NCI-H1694 treated with DMSO at 0.1 percent for 48 hours (cell line): ENCODE measurements around the gene TRAPPC11.
"Not testable (repeated sequence)": the region's sequence is repeated elsewhere in the genome, so short reads cannot be mapped to it uniquely, and the experiment has no call there.

Experiments used
- DNase-seq: peaks from one replicate; lab custom pipeline; 2025; lab: John Stamatoyannopoulos, UW

Gene TRAPPC11

GRCh38 chr4:183721207-183722081 is 62.4 kb downstream of the TRAPPC11 start:
- no peak for DNase-seq

- DNase-seq: no peak
These were observed 63.9 kb downstream of the TRAPPC11 start for GRCh38 chr4:183722731-183723560.

GRCh38 chr4:183723561-183724228 is 64.6 kb downstream of the TRAPPC11 start:
- DNase-seq: no peak

- not testable (repeated sequence) for DNase-seq
These were observed 66.5 kb downstream of the TRAPPC11 start for GRCh38 chr4:183725585-183725984.

GRCh38 chr4:183727482-183727881 is 68.4 kb downstream of the TRAPPC11 start:
- no peak for DNase-seq

- no peak for DNase-seq
These were observed 69.4 kb downstream of the TRAPPC11 start for GRCh38 chr4:183728223-183729068.

GRCh38 chr4:183729069-183729406 is 69.9 kb downstream of the TRAPPC11 start:
- DNase-seq: no peak

GRCh38 chr4:183729430-183730328 is 70.6 kb downstream of the TRAPPC11 start:
- no peak for DNase-seq

GRCh38 chr4:183732296-183732695 is 73.2 kb downstream of the TRAPPC11 start:
- no peak for DNase-seq

GRCh38 chr4:183733181-183733580 is 74.1 kb downstream of the TRAPPC11 start:
- DNase-seq: no peak

- no peak for DNase-seq
These were observed 79.1 kb downstream of the TRAPPC11 start for GRCh38 chr4:183738081-183738673.

- no peak for DNase-seq
These were observed 79.9 kb downstream of the TRAPPC11 start for GRCh38 chr4:183738961-183739360.

- no peak for DNase-seq
These were observed 87.5 kb downstream of the TRAPPC11 start for GRCh38 chr4:183746305-183747229.

GRCh38 chr4:183747380-183747779 is 88.3 kb downstream of the TRAPPC11 start:
- no peak for DNase-seq

GRCh38 chr4:183747931-183748670 is 89.0 kb downstream of the TRAPPC11 start:
- peak; percentile 48 for DNase-seq

GRCh38 chr4:183751106-183751505 is 92.0 kb downstream of the TRAPPC11 start:
- no peak for DNase-seq

- DNase-seq: no peak
These were observed 96.5 kb downstream of the TRAPPC11 start for GRCh38 chr4:183755596-183755995.

GRCh38 chr4:183757060-183757459 is 98.0 kb downstream of the TRAPPC11 start:
- no peak for DNase-seq
